Testis (tissue), 3 donors: ENCODE data around the gene MAML2. TPM values are rescaled to one million over a fixed set of nuclear protein-coding genes. Genes with fewer than 3 reads are reported as not detected.

Experiments
- DNase-seq: peaks from one replicate; pipeline ENCODE4 v3.0.0-alpha.2; 2019
- H3K27ac ChIP-seq, 2 donors: fragments of 200-600 bp; sonication (generic); one replicate each; pipeline ENCODE4 v1.5.1; 2019
- H3K27me3 ChIP-seq: fragments of 200-600 bp; sonication (generic); one replicate; pipeline ENCODE4 v1.5.1; 2019
- H3K36me3 ChIP-seq: fragments of 200-600 bp; sonication (generic); one replicate; pipeline ENCODE4 v1.5.1; 2017; ENCODE audit warnings: low read depth; ENCODE audit errors: missing control alignments
- H3K4me1 ChIP-seq: fragments of 200-600 bp; sonication (generic); one replicate; pipeline ENCODE4 v1.5.1; 2019
- H3K4me3 ChIP-seq, 2 donors: fragments of 200-600 bp; sonication (generic); one replicate each; pipeline ENCODE4 v1.5.1; 2017 to 2019
- H3K9me3 ChIP-seq: fragments of 200-600 bp; sonication (generic); one replicate; pipeline ENCODE4 v1.5.1; 2017
- CTCF ChIP-seq, 3 experiments: fragments of 450-650 bp in 2 of 3; fragments of 200-600 bp in 1 of 3; sonication (generic) in 1 of 3; IDR thresholded peaks; one replicate each; pipeline ENCODE4 v1.5.1; 2016 to 2019; ENCODE audit warnings: antibody characterized with exemption in 3 of 3, mild to moderate bottlenecking in 2 of 3, moderate library complexity in 1 of 3
- POLR2A ChIP-seq: fragments of 450-650 bp; IDR thresholded peaks from one replicate; pipeline ENCODE4 v1.6.1; 2017; ENCODE audit warnings: antibody characterized with exemption, mild to moderate bottlenecking, moderate library complexity
- WGBS, 2 donors: methylation state at CpG; one replicate each; pipeline ENCODE4 v1.1.5; 2018; 5-methylcytosine and 5-hydroxymethylcytosine counted together
- intact Hi-C: fragments of 100-400 bp; cut with DNase I; formaldehyde crosslinking; loops from one replicate; pipeline ENCODE4 v1.15.1; 2023; ENCODE audit warnings: low total_unique reads
- polyA plus RNA-seq: library from polyadenylated mRNA; stranded (reverse); fragments of 350-450 nt; fragmentation: Illumina TruSeq; extraction: RNeasy Lipid Tissue Mini Kit (QIAGEN cat#74804); gene quantifications from one replicate; pipeline ENCODE4 v1.2.3, GENCODE V29; 2014; ENCODE audit warnings: low read depth, low replicate concordance; ENCODE audit not compliant: insufficient read depth
- total RNA-seq, 2 donors: library from RNA; depleted of rRNA; stranded (reverse); fragments of >200 nt; gene quantifications; one replicate each; pipeline ENCODE4 v1.2.3, GENCODE V29; 2016

The MAML2 gene
- total and polyA plus RNA-seq, 3 donors from 2014 or later = 5.1 to 23.6 (median 17.6) TPM

GRCh38 chr11:96357794-96358193 lies 14.8 kb upstream of the MAML2 start:
- DNase-seq = no peak
- TF ChIP-seq POLR2A = no peak
- TF ChIP-seq CTCF (IDR thresholded peaks at IDR 0.05) = no peak
- H3K36me3 ChIP-seq = no peaks in the 10 kb centered on the region

GRCh38 chr11:96356848-96357247 lies 13.9 kb upstream of the MAML2 start:
- DNase-seq = no peak
- 88 to 95% methylated on average over 4 of the region's 4 CpGs for WGBS, 2 donors
- no peaks in the 10 kb centered on the region for H3K9me3 ChIP-seq
- intact Hi-C loops = no loop called here
- no peaks in the 10 kb centered on the region for H3K27me3 ChIP-seq
- no peaks in the 10 kb centered on the region for H3K36me3 ChIP-seq
- no peak overlapping the region for H3K4me3 ChIP-seq
- no peaks in the 10 kb centered on the region for H3K4me1 ChIP-seq
- no peak overlapping the region for H3K27ac ChIP-seq
- TF ChIP-seq POLR2A (no peak), CTCF (IDR thresholded peaks at IDR 0.05) (no peak)

More at GRCh38 chr11:96357794-96358193, 14.8 kb upstream of the MAML2 start:
- H3K9me3 ChIP-seq = no peaks in the 10 kb centered on the region
- H3K27ac ChIP-seq = no peak overlapping the region
- WGBS, 2 donors = 94 to 100% methylated on average over 1 of the region's 1 CpG
- H3K4me1 ChIP-seq = no peaks in the 10 kb centered on the region
- H3K4me3 ChIP-seq = no peak overlapping the region
- H3K27me3 ChIP-seq = no peaks in the 10 kb centered on the region
- intact Hi-C loops = no loop called here

- Histone ChIP-seq H3K27ac (peak overlapping the region; percentile 79 to 86), H3K4me3 (peak overlapping the region; percentile 69), H3K4me1 (peaks cover 38% of the 10 kb centered on the region), H3K27me3 (no peaks in the 10 kb centered on the region), H3K9me3 (no peaks in the 10 kb centered on the region), H3K36me3 (no peaks in the 10 kb centered on the region)
- no peak for DNase-seq
- TF ChIP-seq CTCF (IDR thresholded peaks at IDR 0.05) (no peak), POLR2A (no peak)
- intact Hi-C loops = loop anchor here (10.0 kb wide), 1 partner anchor 287 kb away; no protein-coding TSS in a partner anchor
- 0% methylated on average over 13 of the region's 13 CpGs for WGBS, 2 donors
Measured at GRCh38 chr11:96342014-96342960, 708 bp downstream of the MAML2 start.

- Histone ChIP-seq H3K27me3 (no peaks in the 10 kb centered on the region), H3K36me3 (no peaks in the 10 kb centered on the region), H3K9me3 (no peaks in the 10 kb centered on the region), H3K4me1 (peaks cover 38% of the 10 kb centered on the region), H3K27ac (peak overlapping the region; percentile 79 to 86), H3K4me3 (peak overlapping the region; percentile 69)
- intact Hi-C loops = loop anchor here (10.0 kb wide), 1 partner anchor 287 kb away; no protein-coding TSS in a partner anchor
- DNase-seq = no peak
- 22 to 30% methylated on average over 7 to 26 of the region's 26 CpGs for WGBS, 2 donors
- TF ChIP-seq POLR2A (no peak), CTCF (IDR thresholded peaks at IDR 0.05) (peak; percentile 10 to 32 (median 28))
Measured at GRCh38 chr11:96341211-96342013, 1.6 kb downstream of the MAML2 start.
